NCI-H774 (cell line): ENCODE data around the gene MMEL1.

Source experiments
- DNase-seq: peaks from one replicate; lab custom pipeline; 2025; lab: John Stamatoyannopoulos, UW

The MMEL1 gene

GRCh38 chr1:2544093-2544874 is 88.5 kb downstream of the MMEL1 start:
- no peak for DNase-seq

GRCh38 chr1:2543543-2544092 is 89.2 kb downstream of the MMEL1 start:
- no peak for DNase-seq

- DNase-seq, result no peak
Measured at GRCh38 chr1:2542246-2542915, 90.4 kb downstream of the MMEL1 start.

GRCh38 chr1:2541619-2542245 is 91.1 kb downstream of the MMEL1 start:
- no peak for DNase-seq

GRCh38 chr1:2540816-2541492 is 91.9 kb downstream of the MMEL1 start:
- no peak for DNase-seq
